Lower lobe of right lung (tissue), 2 donors: ENCODE data around the gene DCC. TPM values are rescaled to one million over a fixed set of nuclear protein-coding genes. Genes with fewer than 3 reads are reported as not detected.

Experiments used
- ATAC-seq, 2 donors: fragments of 200-7000 bp; cut with Tn5 transposase; one replicate each; pipeline ENCODE4 v1.9.1; 2020 to 2022; ENCODE audit warnings: mild to moderate bottlenecking in 2 of 2, moderate library complexity in 2 of 2
- DNase-seq: peaks from one replicate; pipeline ENCODE4 v3.0.0-alpha.2; 2020
- H3K27ac ChIP-seq: fragments of 200-600 bp; one replicate; pipeline ENCODE4 v1.8.0; 2022
- H3K27me3 ChIP-seq: fragments of 200-600 bp; one replicate; pipeline ENCODE4 v1.8.0; 2022; ENCODE audit warnings: low read depth
- H3K36me3 ChIP-seq: fragments of 200-600 bp; one replicate; pipeline ENCODE4 v1.8.0; 2022; ENCODE audit warnings: mild to moderate bottlenecking
- H3K4me1 ChIP-seq: fragments of 200-600 bp; one replicate; pipeline ENCODE4 v1.8.0; 2022
- H3K4me3 ChIP-seq: fragments of 200-600 bp; one replicate; pipeline ENCODE4 v1.8.0; 2022; ENCODE audit warnings: mild to moderate bottlenecking
- H3K9me3 ChIP-seq: fragments of 200-600 bp; one replicate; pipeline ENCODE4 v1.8.0; 2022
- CTCF ChIP-seq: fragments of 200-600 bp; IDR thresholded peaks from one replicate; pipeline ENCODE4 v1.8.0; 2022; ENCODE audit warnings: antibody characterized with exemption, mild to moderate bottlenecking
- intact Hi-C: fragments of 100-400 bp; cut with DNase I; formaldehyde crosslinking; loops from one replicate; pipeline ENCODE4 v1.11.0; 2022
- total RNA-seq: library from RNA; stranded (reverse); fragmentation: NEBNext Ultra II Directional; extraction: Animal tissue kit (Norgen Biotek cat#: 25700); gene quantifications from one replicate; pipeline ENCODE4 v1.2.1, GENCODE V29; 2021
- donor health status: DM: no; HTN: yes; CAD: no; lungs with severe emphysema.

DCC gene
- total RNA-seq, 1 donor from 2014 or later: 4.5 TPM

DNA sequence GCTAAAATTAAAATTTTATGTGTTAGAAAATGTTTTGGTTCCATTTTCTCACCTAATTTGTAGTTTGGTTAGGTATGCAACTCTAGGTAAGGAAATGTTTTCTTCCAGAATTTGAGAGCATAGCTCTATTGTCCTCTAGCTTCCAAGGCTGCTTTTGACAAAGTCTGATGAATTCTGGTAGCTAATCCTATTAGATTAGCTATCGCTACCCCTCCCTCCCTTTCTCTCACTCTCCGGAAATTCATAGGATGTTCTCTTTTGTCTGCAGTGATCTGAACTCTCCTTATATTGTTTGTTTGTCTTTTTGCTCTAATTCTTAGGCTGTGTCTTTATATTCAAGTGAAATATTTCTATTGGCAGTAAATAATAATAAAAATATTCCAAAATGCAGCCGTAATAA is 382.9 kb downstream of the DCC start:
- TF ChIP-seq CTCF: no peak
- Histone ChIP-seq H3K9me3 (no peaks in the 10 kb centered on the region), H3K36me3 (no peaks in the 10 kb centered on the region), H3K4me3 (no peak overlapping the region), H3K27me3 (no peaks in the 10 kb centered on the region), H3K4me1 (no peaks in the 10 kb centered on the region), H3K27ac (no peak overlapping the region)
- DNase-seq (no peak), ATAC-seq (no peak)
- intact Hi-C loops: no loop called here

GRCh38 chr18:52723550-52723970 is 383.6 kb downstream of the DCC start:
- intact Hi-C loops: no loop called here
- no peaks in the 10 kb centered on the region for H3K4me1 ChIP-seq
- DNase-seq: no peak
- no peak for ATAC-seq
- H3K27ac ChIP-seq: no peak overlapping the region
- H3K36me3 ChIP-seq: no peaks in the 10 kb centered on the region
- no peaks in the 10 kb centered on the region for H3K27me3 ChIP-seq
- no peaks in the 10 kb centered on the region for H3K9me3 ChIP-seq
- TF ChIP-seq CTCF: no peak
- H3K4me3 ChIP-seq: no peak overlapping the region

DNA sequence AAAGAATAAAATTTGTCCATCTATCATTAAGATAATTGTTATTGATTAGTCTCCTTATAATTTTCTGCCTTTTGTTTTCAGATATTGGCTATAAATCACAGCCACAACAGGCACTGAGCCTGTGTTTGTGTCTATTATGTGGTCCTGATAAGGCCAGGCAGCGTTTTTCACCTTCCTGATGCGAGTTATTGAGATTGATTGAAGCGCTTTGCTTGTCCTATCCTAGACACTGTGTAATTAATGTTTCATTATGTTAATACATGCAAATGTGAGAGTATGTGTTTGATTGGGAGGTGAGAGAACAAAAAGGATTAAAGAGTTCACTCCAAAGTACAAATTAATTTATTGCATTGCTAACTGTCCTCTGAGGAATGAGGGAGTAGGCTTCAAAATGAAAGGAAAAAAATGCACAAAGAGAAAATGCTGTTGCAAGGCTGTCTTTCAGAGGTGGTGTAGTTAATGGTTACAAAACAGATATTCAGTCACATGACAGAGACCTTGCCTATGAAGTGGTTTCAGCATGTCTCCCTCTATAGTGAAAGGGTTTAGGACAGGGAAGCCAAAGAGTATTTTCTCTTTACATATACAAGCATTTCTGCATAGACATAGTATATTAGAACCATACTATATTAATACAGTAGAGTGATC is 391.1 kb downstream of the DCC start:
- no peaks in the 10 kb centered on the region for H3K36me3 ChIP-seq
- no peaks in the 10 kb centered on the region for H3K4me1 ChIP-seq
- DNase-seq (no peak), ATAC-seq (no peak)
- intact Hi-C loops: no loop called here
- no peak for TF ChIP-seq CTCF
- H3K27me3 ChIP-seq: no peaks in the 10 kb centered on the region
- no peak overlapping the region for H3K4me3 ChIP-seq
- H3K27ac ChIP-seq: no peak overlapping the region
- H3K9me3 ChIP-seq: no peaks in the 10 kb centered on the region

DNA sequence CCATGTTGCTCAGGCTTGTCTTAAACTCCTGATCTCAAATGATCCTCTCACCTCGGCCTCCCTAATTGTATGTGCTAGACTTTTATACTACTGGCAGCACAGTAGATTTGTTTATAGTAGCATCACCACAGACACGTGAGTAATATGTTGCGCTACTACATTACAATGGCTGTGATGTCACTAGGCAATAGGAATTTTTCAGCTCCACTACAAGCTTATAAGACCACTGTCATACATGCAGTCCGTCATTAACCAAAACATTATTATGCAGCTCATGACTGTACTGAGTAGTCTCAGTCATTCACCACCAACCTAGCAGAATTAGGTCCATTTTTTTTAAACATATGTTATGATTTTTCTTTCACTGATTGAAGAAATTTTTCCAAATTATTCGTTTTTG is 398.9 kb downstream of the DCC start:
- no peak for TF ChIP-seq CTCF
- ATAC-seq: no peak

DNA sequence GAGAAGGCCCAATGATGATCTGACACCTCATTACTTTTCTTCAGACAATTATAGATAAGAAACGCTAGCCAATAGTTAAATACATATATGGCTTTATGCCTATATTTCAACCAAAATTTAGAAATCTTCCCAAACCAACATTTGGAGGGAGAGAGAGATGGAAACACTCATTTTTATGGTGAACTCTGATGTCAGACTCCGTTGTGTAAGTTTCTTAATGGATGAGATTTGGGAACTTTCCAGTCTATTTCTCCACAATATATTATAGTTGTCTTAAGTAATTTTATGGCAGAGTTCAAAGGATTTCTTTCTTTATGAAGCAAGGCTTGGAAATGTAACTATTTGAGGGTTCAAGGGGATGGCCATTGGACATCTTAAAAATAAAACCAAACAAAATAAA is 407.0 kb downstream of the DCC start:
- no peaks in the 10 kb centered on the region for H3K4me1 ChIP-seq
- no peak for TF ChIP-seq CTCF
- DNase-seq: no peak
- no peaks in the 10 kb centered on the region for H3K27me3 ChIP-seq
- H3K9me3 ChIP-seq: no peaks in the 10 kb centered on the region
- intact Hi-C loops: no loop called here
- no peak overlapping the region for H3K4me3 ChIP-seq
- no peaks in the 10 kb centered on the region for H3K36me3 ChIP-seq
- ATAC-seq: no peak
- H3K27ac ChIP-seq: no peak overlapping the region

More for the DNA sequence above, 398.9 kb downstream of the DCC start:
- no peak for DNase-seq
- intact Hi-C loops: no loop called here
- H3K27me3 ChIP-seq: no peaks in the 10 kb centered on the region
- no peak overlapping the region for H3K27ac ChIP-seq
- no peak overlapping the region for H3K4me3 ChIP-seq
- H3K4me1 ChIP-seq: no peaks in the 10 kb centered on the region
- H3K36me3 ChIP-seq: no peaks in the 10 kb centered on the region
- H3K9me3 ChIP-seq: no peaks in the 10 kb centered on the region
